ENCODE measurements around the gene SERINC3. TPM values are rescaled to one million over a fixed set of nuclear protein-coding genes. Genes with fewer than 3 reads are reported as not detected.
A peak's percentile ranks its signal among the peaks of the same experiment; 100 is the strongest.
"Not testable (repeated sequence)": the region's sequence is repeated elsewhere in the genome, so short reads cannot be mapped to it uniquely, and the experiment has no call there.

SERINC3 gene
- total RNA-seq, 3 donors from 2014 or later = 103 to 128 (median 110) TPM

GRCh38 chr20:44479643-44480042, 42.2 kb downstream of the SERINC3 start:
- intact Hi-C loops (cut with DNase I, micrococcal nuclease) = loop anchor here in 1 of 2 donors (10.0 kb wide), 1 partner anchor 265 kb away; the partner anchor contains the start of gene OSER1
- no peak overlapping the region for H3K4me3 ChIP-seq
- no peaks in the 10 kb centered on the region for H3K9me3 ChIP-seq
- no peak for ATAC-seq
- TF ChIP-seq CTCF (IDR thresholded peaks at IDR 0.05) = no peak
- H3K4me1 ChIP-seq (ENCODE audit: low read depth) = peaks cover 12% of the 10 kb centered on the region
- H3K36me3 ChIP-seq (ENCODE audit: low read depth) = no peaks in the 10 kb centered on the region
- DNase-seq = no peak

GRCh38 chr20:44478206-44478605, 43.7 kb downstream of the SERINC3 start:
- H3K9me3 ChIP-seq = no peaks in the 10 kb centered on the region
- no peak for TF ChIP-seq CTCF (IDR thresholded peaks at IDR 0.05)
- H3K4me1 ChIP-seq (ENCODE audit: low read depth) = peaks cover 12% of the 10 kb centered on the region
- H3K36me3 ChIP-seq (ENCODE audit: low read depth) = no peaks in the 10 kb centered on the region
- no peak for DNase-seq
- ATAC-seq = no peak
- no peak overlapping the region for H3K4me3 ChIP-seq
- intact Hi-C loops (cut with DNase I, micrococcal nuclease) = loop anchor here in 1 of 2 donors (10.0 kb wide), 1 partner anchor 263 kb away; the partner anchor contains the start of gene OSER1

GRCh38 chr20:44477151-44477550, 44.7 kb downstream of the SERINC3 start:
- intact Hi-C loops (cut with DNase I, micrococcal nuclease) = loop anchor here in 1 of 2 donors (10.0 kb wide), 1 partner anchor 262 kb away; the partner anchor contains the start of gene OSER1
- no peak overlapping the region for H3K4me3 ChIP-seq

GRCh38 chr20:44475694-44476560, 45.9 kb downstream of the SERINC3 start, which contains the start of gene TTPAL:
Gene TTPAL (plus strand): TSS chr20:44475874. CDS start chr20:44480000, 4,126 bp downstream.
- Histone ChIP-seq H3K36me3 (ENCODE audit: low read depth) (no peaks in the 10 kb centered on the region), H3K4me3 (peak within 1 kb of the TSS; percentile 71), H3K9me3 (no peaks in the 10 kb centered on the region), H3K4me1 (ENCODE audit: low read depth) (peaks cover 12% of the 10 kb centered on the region)
- intact Hi-C loops (cut with DNase I, micrococcal nuclease) = loop anchor here in 1 of 2 donors (10.0 kb wide), 1 partner anchor 261 kb away; the partner anchor contains the start of gene OSER1
- ATAC-seq = peak; percentile 99
- DNase-seq = peak; percentile 92 to 95 (median 94)
- peak; percentile 43 for TF ChIP-seq CTCF (IDR thresholded peaks at IDR 0.05)

More at GRCh38 chr20:44477151-44477550, 44.7 kb downstream of the SERINC3 start:
- no peak for TF ChIP-seq CTCF (IDR thresholded peaks at IDR 0.05)
- Histone ChIP-seq H3K9me3 (no peaks in the 10 kb centered on the region), H3K4me1 (ENCODE audit: low read depth) (peaks cover 12% of the 10 kb centered on the region), H3K36me3 (ENCODE audit: low read depth) (no peaks in the 10 kb centered on the region)
- ATAC-seq (no peak), DNase-seq (no peak)

- Histone ChIP-seq H3K4me1 (ENCODE audit: low read depth) (peaks cover 12% of the 10 kb centered on the region), H3K4me3 (peak overlapping the region; percentile 71), H3K36me3 (ENCODE audit: low read depth) (no peaks in the 10 kb centered on the region), H3K9me3 (no peaks in the 10 kb centered on the region)
- DNase-seq (no peak), ATAC-seq (peak; percentile 4)
- TF ChIP-seq CTCF (IDR thresholded peaks at IDR 0.05) = no peak
- intact Hi-C loops (cut with DNase I, micrococcal nuclease) = loop anchor here in 1 of 2 donors (10.0 kb wide), 1 partner anchor 261 kb away; the partner anchor contains the start of gene OSER1
Measured at GRCh38 chr20:44475372-44475693, 46.5 kb downstream of the SERINC3 start.

- not testable (repeated sequence) for ATAC-seq; H3K36me3 ChIP-seq (ENCODE audit: low read depth); H3K9me3 ChIP-seq; H3K4me3 ChIP-seq; DNase-seq
- H3K4me1 ChIP-seq (ENCODE audit: low read depth) = peaks cover 12% of the 10 kb centered on the region
- intact Hi-C loops (cut with DNase I, micrococcal nuclease) = loop anchor here in 1 of 2 donors (10.0 kb wide), 1 partner anchor 257 kb away; the partner anchor contains the start of gene OSER1
Measured at GRCh38 chr20:44472283-44472682, 49.6 kb downstream of the SERINC3 start.

Data from mucosa of descending colon (tissue), 3 donors.